Peyer's patch (tissue), 4 donors: Measurements from ENCODE around the gene OGFOD1.

Experiments used
- CTCF ChIP-seq, 6 experiments: fragments of 450-650 bp in 4 of 6; fragments of 200-600 bp in 2 of 6; sonication (generic) in 1 of 6; IDR thresholded peaks; one replicate each; pipeline ENCODE4 v1.5.1; 2017 to 2019; ENCODE audit warnings: antibody characterized with exemption in 6 of 6, mild to moderate bottlenecking in 3 of 6, moderate library complexity in 1 of 6
- POLR2A ChIP-seq, 2 donors: fragments of 450-650 bp; IDR thresholded peaks; one replicate each; pipeline ENCODE4 v1.5.1; 2017; ENCODE audit warnings: antibody characterized with exemption in 2 of 2, mild to moderate bottlenecking in 2 of 2, moderate library complexity in 2 of 2

- no peak for TF ChIP-seq CTCF (IDR thresholded peaks at IDR 0.05)
- TF ChIP-seq POLR2A (IDR thresholded peaks at IDR 0.05) = no peak
These were observed 18.4 kb downstream of the OGFOD1 start for GRCh38 chr16:56469748-56470147.
